Prostate gland (tissue), 2 donors: ENCODE data around the gene ITGA8. TPM values are rescaled to one million over a fixed set of nuclear protein-coding genes. Genes with fewer than 3 reads are reported as not detected.
"Not testable (repeated sequence)": the region's sequence is repeated elsewhere in the genome, so short reads cannot be mapped to it uniquely, and the experiment has no call there.

Source experiments
- DNase-seq: peaks from one replicate; pipeline ENCODE4 v3.0.0-alpha.2; 2019; ENCODE audit warnings: low spot score
- H3K27ac ChIP-seq, 2 donors: fragments of 200-600 bp; sonication (generic); 2 replicates each; pipeline ENCODE4 v1.5.1; 2017 to 2019
- H3K27me3 ChIP-seq: fragments of 200-600 bp; sonication (generic); replicated peaks from 2 replicates; pipeline ENCODE4 v1.5.1; 2019; ENCODE audit not compliant: insufficient read depth
- H3K36me3 ChIP-seq, 2 donors: fragments of 200-600 bp; sonication (generic); 1 replicate in 1 of 2; 2 replicates in 1 of 2; pipeline versions ENCODE4 v1.5.1 to v1.8.1; 2017 to 2019
- H3K4me1 ChIP-seq: fragments of 200-600 bp; sonication (generic); replicated peaks from 2 replicates; pipeline ENCODE4 v1.5.1; 2019
- H3K4me3 ChIP-seq, 2 donors: fragments of 200-600 bp; sonication (generic); 2 replicates each; pipeline ENCODE4 v1.5.1; 2017 to 2019
- H3K9me3 ChIP-seq: fragments of 200-600 bp; sonication (generic); 2 replicates; pipeline ENCODE4 v1.5.1; 2017
- POLR2A ChIP-seq: fragments of 450-650 bp; IDR thresholded peaks from one replicate; pipeline ENCODE4 v1.6.1; 2016; ENCODE audit warnings: antibody characterized with exemption, mild to moderate bottlenecking
- POLR2AphosphoS5 ChIP-seq: sonication (generic); formaldehyde crosslinking; IDR thresholded peaks from one replicate; pipeline ENCODE4 v1.6.1; 2017; ENCODE audit warnings: antibody characterized with exemption
- WGBS: methylation state at CpG from one replicate; pipeline ENCODE4 v1.1.5; 2018; 5-methylcytosine and 5-hydroxymethylcytosine counted together
- intact Hi-C: fragments of 100-400 bp; cut with DNase I; formaldehyde crosslinking; loops from one replicate; pipeline ENCODE4 v1.14.2; 2022
- total RNA-seq, 2 donors: library from RNA; depleted of rRNA; stranded (reverse); fragments of >200 nt; gene quantifications; one replicate each; pipeline ENCODE4 v1.1.0, GENCODE V29; 2016
- TF ChIP-seq, protein P1 (sequence below), 4 experiments: fragments of 200-600 bp in 2 of 4; fragments of 450-650 bp in 2 of 4; sonication (generic) in 2 of 4; IDR thresholded peaks; 1 replicate in 3 of 4; 2 replicates in 1 of 4; pipeline ENCODE4 v1.5.1; 2016 to 2019; ENCODE audit warnings: antibody characterized with exemption in 4 of 4, mild to moderate bottlenecking in 2 of 4, moderate library complexity in 2 of 4

The ITGA8 gene
- total RNA-seq, 2 donors from 2014 or later, result 10.3 to 11.2 TPM

DNA sequence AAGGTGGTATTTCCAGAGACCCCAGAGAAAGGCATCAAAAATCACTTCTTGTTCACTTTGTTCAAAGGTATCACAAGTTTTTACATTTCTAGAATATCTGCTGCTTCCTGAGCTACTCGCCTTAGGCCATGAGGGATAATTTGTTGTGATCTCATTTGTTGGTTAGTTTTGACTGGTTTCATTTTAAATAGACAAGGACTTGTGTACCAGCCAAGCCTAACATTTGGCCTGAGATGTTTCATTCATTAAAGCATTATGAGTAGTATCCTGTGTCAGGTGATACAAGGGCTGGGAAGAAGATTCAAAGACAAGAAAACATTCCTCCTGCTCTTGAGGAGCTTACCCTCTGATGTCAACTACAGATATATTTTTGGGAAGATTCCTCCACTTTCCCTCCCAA lies 178.3 kb downstream of the ITGA8 start:
- Histone ChIP-seq H3K27ac (no peak overlapping the region), H3K9me3 (no peaks in the 10 kb centered on the region), H3K4me3 (no peak overlapping the region), H3K4me1 (no peaks in the 10 kb centered on the region), H3K36me3 (no peaks in the 10 kb centered on the region), H3K27me3 (no peaks in the 10 kb centered on the region)
- 36% methylated on average over 1 of the region's 1 CpG for WGBS
- TF ChIP-seq, protein P1, sequence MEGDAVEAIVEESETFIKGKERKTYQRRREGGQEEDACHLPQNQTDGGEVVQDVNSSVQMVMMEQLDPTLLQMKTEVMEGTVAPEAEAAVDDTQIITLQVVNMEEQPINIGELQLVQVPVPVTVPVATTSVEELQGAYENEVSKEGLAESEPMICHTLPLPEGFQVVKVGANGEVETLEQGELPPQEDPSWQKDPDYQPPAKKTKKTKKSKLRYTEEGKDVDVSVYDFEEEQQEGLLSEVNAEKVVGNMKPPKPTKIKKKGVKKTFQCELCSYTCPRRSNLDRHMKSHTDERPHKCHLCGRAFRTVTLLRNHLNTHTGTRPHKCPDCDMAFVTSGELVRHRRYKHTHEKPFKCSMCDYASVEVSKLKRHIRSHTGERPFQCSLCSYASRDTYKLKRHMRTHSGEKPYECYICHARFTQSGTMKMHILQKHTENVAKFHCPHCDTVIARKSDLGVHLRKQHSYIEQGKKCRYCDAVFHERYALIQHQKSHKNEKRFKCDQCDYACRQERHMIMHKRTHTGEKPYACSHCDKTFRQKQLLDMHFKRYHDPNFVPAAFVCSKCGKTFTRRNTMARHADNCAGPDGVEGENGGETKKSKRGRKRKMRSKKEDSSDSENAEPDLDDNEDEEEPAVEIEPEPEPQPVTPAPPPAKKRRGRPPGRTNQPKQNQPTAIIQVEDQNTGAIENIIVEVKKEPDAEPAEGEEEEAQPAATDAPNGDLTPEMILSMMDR (IDR thresholded peaks at IDR 0.05), result no peak
- no peak for TF ChIP-seq POLR2A
- peak; percentile 10 for TF ChIP-seq POLR2AphosphoS5
- intact Hi-C loops, result no loop called here
- no peak for DNase-seq

DNA sequence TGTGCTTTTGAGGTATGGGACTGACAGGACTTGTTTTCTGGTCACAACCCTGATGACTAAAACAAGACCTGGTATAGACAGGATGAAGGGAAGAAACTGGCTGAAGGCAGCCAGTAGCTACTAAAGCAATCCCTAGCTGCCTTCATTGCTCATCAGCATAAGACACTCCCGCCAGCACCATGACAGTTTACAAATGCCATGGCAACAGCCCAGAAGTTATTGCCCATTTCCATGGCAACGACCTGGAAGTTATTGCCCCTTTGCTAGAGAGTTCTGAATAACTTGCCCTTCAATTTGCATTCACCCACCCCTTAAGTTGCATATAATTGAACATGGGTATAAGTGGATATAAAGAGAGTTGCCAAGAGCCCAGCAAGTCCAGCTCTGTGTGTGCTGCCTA lies 179.0 kb downstream of the ITGA8 start:
- H3K36me3 ChIP-seq, result no peaks in the 10 kb centered on the region
- H3K4me3 ChIP-seq, result no peak overlapping the region
- intact Hi-C loops, result no loop called here
- TF ChIP-seq, protein P1 (IDR thresholded peaks at IDR 0.05), result no peak
- TF ChIP-seq POLR2A (no peak), POLR2AphosphoS5 (no peak)
- 94% methylated on average over 2 of the region's 2 CpGs for WGBS
- H3K27me3 ChIP-seq, result no peaks in the 10 kb centered on the region
- no peak for DNase-seq
- no peaks in the 10 kb centered on the region for H3K4me1 ChIP-seq
- no peaks in the 10 kb centered on the region for H3K9me3 ChIP-seq
- no peak overlapping the region for H3K27ac ChIP-seq

DNA sequence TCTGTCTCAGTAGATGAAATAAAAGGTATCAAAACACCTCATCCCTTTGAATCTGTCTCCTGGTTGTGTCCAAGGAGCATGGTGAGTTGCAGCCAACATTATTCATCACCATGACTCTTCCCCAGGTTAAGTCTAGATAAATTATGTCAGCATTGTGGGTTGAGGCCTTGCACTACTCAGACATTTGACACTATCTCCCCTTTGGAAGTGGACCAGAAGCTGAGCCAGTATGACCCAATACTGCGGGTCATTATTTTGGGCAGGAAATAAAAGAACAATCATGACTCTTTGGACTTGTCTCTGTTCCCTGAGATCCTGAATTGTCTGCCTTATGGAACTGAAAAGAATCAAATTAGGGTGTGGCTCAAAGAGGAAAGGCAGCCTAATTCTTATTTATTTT lies 180.5 kb downstream of the ITGA8 start:
- Histone ChIP-seq H3K27ac (no peak overlapping the region), H3K9me3 (no peaks in the 10 kb centered on the region), H3K36me3 (no peaks in the 10 kb centered on the region), H3K27me3 (no peaks in the 10 kb centered on the region), H3K4me3 (no peak overlapping the region), H3K4me1 (no peaks in the 10 kb centered on the region)
- intact Hi-C loops, result no loop called here
- DNase-seq, result no peak
- no peak for TF ChIP-seq POLR2A
- no peak for TF ChIP-seq POLR2AphosphoS5
- TF ChIP-seq, protein P1 (IDR thresholded peaks at IDR 0.05), result no peak
- WGBS, result 100% methylated on average over 1 of the region's 1 CpG

DNA sequence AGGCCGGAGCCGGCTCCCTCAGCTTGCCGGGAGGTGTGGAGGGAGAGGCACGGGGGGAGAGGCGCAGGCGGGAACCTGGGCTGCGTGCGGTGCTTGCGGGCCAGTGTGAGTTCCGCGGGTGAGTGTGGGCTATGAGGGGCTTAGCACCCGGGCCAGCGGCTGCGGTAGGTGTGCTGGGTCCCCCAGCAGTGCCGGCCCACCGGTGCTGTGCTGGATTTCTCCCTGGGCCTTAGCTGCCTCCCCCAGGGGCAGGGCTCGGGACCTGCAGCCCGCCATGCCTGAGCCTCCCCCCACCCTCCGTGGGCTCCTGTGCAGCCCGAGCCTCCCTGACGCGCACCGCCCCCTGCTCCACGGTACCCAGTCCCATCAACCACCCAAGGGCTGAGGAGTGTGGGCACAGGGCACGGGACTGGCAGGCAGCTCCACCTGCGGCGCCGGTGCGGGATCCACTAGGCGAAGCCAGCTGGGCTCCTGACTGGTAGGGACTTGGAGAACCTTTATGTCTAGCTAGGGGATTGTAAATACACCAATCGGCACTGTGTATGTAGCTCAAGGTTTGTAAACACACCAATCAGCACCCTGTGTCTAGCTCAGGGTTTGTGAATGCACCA lies 184.7 kb downstream of the ITGA8 start:
- H3K36me3 ChIP-seq, H3K4me1 ChIP-seq, H3K4me3 ChIP-seq, H3K27ac ChIP-seq, H3K9me3 ChIP-seq, H3K27me3 ChIP-seq, intact Hi-C loops, DNase-seq: not testable (repeated sequence)
- WGBS, result 97% methylated on average over 20 of the region's 31 CpGs

DNA sequence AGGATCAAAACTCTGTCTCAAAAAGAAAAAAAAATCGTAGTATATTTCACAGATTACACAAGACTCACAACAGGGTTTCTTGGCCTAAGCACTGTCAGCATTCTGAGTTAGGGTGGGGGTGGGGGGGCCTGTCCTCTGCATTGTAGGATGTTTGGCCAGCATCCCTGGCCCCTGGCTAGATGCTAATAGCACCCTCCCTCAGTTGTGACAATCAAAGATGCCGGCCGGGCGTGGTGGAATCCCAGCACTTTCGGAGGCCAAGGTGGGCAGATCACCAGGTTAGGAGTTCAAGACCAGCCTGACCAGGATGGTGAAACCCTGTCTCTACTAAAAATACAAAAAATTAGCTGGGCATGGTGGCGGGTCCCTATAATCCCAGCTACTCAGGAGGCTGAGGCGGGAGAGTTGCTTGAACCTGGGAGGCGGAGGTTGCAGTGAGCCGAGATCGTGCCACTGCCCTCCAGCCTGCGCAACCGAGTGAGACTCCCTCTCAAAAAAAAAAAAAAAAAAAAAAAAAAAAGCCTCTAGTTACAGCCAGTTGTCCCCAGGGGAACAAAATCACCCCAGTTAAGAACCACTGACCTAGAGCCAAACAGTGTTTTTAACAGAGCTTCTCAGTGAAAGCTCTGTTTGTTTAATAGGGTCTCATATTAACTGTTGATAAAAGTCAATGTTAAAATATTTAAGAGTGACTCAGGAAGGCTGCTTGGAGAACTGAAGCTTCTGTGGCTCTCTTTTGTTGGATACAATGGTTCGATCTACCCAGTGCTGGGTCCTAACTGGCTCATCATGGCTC lies 187.6 kb downstream of the ITGA8 start:
- intact Hi-C loops, result no loop called here
- Histone ChIP-seq H3K4me3 (no peak overlapping the region), H3K27ac (no peak overlapping the region), H3K27me3 (no peaks in the 10 kb centered on the region), H3K4me1 (no peaks in the 10 kb centered on the region), H3K36me3 (no peaks in the 10 kb centered on the region), H3K9me3 (no peaks in the 10 kb centered on the region)
- WGBS, result 58% methylated on average over 13 of the region's 13 CpGs
- DNase-seq, result no peak
- TF ChIP-seq POLR2A (no peak), POLR2AphosphoS5 (no peak)
- TF ChIP-seq, protein P1 (IDR thresholded peaks at IDR 0.05), result no peak
